Loucy (cell line): ENCODE results near the gene C19orf85.

ENCODE experiments used
- H2AFZ ChIP-seq: fragments of 200-600 bp; sonication (generic); 2 replicates; pipeline ENCODE4 v1.6.0; 2016; ENCODE audit warnings: antibody characterized with exemption, mild to moderate bottlenecking, low read length, moderate library complexity
- H3F3A ChIP-seq: fragments of 200-600 bp; 2 replicates; pipeline ENCODE4 v1.6.0; 2016; ENCODE audit warnings: antibody characterized with exemption, low read depth, mild to moderate bottlenecking
- H3K27me3 ChIP-seq: fragments of 200-600 bp; sonication (generic); 2 replicates; pipeline ENCODE4 v1.6.1; 2014; ENCODE audit warnings: low read length, mild to moderate bottlenecking; ENCODE audit not compliant: insufficient read depth, poor library complexity, severe bottlenecking
- H3K36me3 ChIP-seq: fragments of 200-600 bp; sonication (generic); 2 replicates; pipeline ENCODE4 v1.6.1; 2016; ENCODE audit warnings: low read length; ENCODE audit not compliant: insufficient read depth
- H3K4me1 ChIP-seq: fragments of 200-600 bp; sonication (generic); 2 replicates; pipeline ENCODE4 v1.5.1; 2014; ENCODE audit warnings: low read length, mild to moderate bottlenecking; ENCODE audit not compliant: insufficient read depth, poor library complexity, severe bottlenecking
- H3K4me2 ChIP-seq: fragments of 200-600 bp; sonication (generic); 2 replicates; pipeline ENCODE4 v1.6.0; 2014; ENCODE audit warnings: antibody characterized with exemption, low read length, low read depth, mild to moderate bottlenecking; ENCODE audit not compliant: poor library complexity, severe bottlenecking
- H3K4me3 ChIP-seq: fragments of 200-600 bp; sonication (generic); 2 replicates; pipeline ENCODE4 v1.5.1; 2014; ENCODE audit warnings: low read length, mild to moderate bottlenecking, mixed read lengths; ENCODE audit not compliant: poor library complexity, severe bottlenecking
- H3K79me2 ChIP-seq: fragments of 200-600 bp; sonication (generic); 2 replicates; pipeline ENCODE4 v1.6.1; 2014; ENCODE audit warnings: low read length; ENCODE audit not compliant: insufficient read depth
- H3K9ac ChIP-seq: fragments of 200-600 bp; sonication (generic); 2 replicates; pipeline ENCODE4 v1.6.0; 2014; ENCODE audit warnings: mild to moderate bottlenecking, low read depth, low read length, moderate library complexity; ENCODE audit not compliant: poor library complexity, severe bottlenecking
- H3K9me2 ChIP-seq: fragments of 200-600 bp; sonication (generic); replicated peaks from 2 replicates; pipeline ENCODE4 v1.6.1; 2016; ENCODE audit warnings: low read depth, low read length, mixed read lengths
- H3K9me3 ChIP-seq: fragments of 200-600 bp; sonication (generic); 2 replicates; pipeline ENCODE4 v1.6.1; 2014; ENCODE audit warnings: mild to moderate bottlenecking, antibody characterized with exemption, low read length, low read depth; ENCODE audit not compliant: insufficient read depth
- H4K20me1 ChIP-seq: fragments of 200-600 bp; sonication (generic); 2 replicates; pipeline ENCODE4 v1.6.0; 2014; ENCODE audit warnings: antibody characterized with exemption, low read length, mild to moderate bottlenecking; ENCODE audit not compliant: insufficient read depth, poor library complexity, severe bottlenecking
- EZH2phosphoT487 ChIP-seq: fragments of 200-600 bp; IDR thresholded peaks from 2 replicates; pipeline ENCODE4 v1.6.1; 2018; ENCODE audit warnings: antibody characterized with exemption, mild to moderate bottlenecking, moderate library complexity, borderline replicate concordance
- TF ChIP-seq, protein P1 (sequence below): fragments of 200-600 bp; sonication (generic); conservative IDR thresholded peaks from 2 replicates; pipeline ENCODE4 v1.5.1; 2014; ENCODE audit warnings: mild to moderate bottlenecking, antibody characterized with exemption, low read length

The C19orf85 gene

DNA sequence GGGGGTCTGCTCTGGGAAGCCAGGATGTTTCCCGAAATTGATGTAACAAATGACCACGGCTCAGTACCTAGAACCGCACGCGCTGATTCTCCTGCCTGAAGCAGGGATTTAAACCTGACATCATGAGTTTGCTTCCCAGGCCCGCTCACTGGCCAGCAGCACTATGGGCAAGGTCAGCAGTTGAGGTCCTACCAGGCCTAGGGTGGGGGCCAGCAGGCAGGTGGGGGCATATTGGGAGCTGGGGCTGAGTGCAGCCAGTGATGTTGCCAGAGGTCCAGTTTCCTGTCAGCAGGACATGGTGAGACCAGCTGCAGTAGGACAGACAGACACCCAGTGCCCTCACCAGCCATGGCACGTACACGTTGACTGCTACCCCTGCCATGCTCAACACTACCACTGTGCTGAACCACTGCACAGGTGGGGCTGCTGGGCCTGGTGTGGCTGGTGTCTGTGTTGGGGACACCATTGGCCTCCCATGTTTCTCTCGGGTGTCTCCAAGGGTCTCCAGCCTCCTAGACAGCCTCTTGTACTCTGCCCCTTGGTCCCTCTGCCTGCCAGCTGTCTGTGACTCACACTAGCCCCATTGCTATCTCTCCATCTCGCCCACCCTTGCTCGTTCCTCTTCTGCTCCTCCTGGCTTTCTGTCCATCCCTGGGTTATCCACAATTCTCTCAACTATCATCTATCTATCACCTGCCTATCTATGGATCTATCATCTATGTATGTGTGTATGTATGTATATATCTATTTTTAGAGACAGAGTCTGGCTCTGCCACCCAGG, 1.1 kb upstream of the C19orf85 start:
- no peak overlapping the region for H3K4me2 ChIP-seq

DNA sequence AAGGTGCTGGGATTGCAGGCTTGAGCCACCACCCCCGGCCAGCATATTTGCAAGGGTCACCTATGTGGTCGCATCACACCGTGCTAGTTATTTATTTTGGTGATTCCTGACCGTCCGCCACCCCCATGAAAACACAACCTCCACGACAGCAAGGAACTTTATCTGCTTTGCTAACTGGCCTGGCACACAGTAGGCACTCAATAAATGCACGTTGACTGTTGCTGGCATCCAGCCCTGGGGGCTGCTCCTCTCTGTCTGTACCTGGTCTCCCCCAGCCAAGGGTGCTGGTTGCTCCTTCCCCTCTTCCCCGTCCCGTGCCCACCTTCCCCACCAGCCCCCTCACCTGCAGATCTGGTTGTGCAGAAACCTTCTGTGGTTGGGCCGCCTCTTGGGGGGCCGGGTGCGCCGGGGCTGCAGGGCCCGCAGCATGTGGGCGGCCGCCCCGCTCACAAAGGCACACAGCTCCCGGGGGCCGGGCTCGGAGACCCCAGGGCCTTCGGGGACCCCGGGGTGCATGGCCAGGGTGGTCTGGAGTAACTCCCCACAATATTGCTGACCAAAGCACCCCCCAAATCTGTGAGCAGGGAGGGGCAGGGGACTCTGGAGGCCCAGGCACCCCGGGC, 401 bp downstream of the C19orf85 start:
- H3K4me3 ChIP-seq = no peak overlapping the region
- H3F3A ChIP-seq = 0 out of 2 replicates have a peak, but pooled peaks cover 3% of the 10 kb centered on the region
- no peak overlapping the region for H3K9ac ChIP-seq
- H4K20me1 ChIP-seq = peaks cover 12% of the 10 kb centered on the region
- no peak overlapping the region for H3K4me2 ChIP-seq
- H3K79me2 ChIP-seq = peaks cover 19% of the 10 kb centered on the region
- peaks cover 3% of the 10 kb centered on the region for H3K27me3 ChIP-seq
- H2AFZ ChIP-seq = no peak overlapping the region
- no peaks in the 10 kb centered on the region for H3K36me3 ChIP-seq
- TF ChIP-seq EZH2phosphoT487 = no peak
- TF ChIP-seq, protein P1, sequence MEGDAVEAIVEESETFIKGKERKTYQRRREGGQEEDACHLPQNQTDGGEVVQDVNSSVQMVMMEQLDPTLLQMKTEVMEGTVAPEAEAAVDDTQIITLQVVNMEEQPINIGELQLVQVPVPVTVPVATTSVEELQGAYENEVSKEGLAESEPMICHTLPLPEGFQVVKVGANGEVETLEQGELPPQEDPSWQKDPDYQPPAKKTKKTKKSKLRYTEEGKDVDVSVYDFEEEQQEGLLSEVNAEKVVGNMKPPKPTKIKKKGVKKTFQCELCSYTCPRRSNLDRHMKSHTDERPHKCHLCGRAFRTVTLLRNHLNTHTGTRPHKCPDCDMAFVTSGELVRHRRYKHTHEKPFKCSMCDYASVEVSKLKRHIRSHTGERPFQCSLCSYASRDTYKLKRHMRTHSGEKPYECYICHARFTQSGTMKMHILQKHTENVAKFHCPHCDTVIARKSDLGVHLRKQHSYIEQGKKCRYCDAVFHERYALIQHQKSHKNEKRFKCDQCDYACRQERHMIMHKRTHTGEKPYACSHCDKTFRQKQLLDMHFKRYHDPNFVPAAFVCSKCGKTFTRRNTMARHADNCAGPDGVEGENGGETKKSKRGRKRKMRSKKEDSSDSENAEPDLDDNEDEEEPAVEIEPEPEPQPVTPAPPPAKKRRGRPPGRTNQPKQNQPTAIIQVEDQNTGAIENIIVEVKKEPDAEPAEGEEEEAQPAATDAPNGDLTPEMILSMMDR = no peak
- no peaks in the 10 kb centered on the region for H3K9me3 ChIP-seq
- H3K4me1 ChIP-seq = peaks cover 26% of the 10 kb centered on the region
- no peaks in the 10 kb centered on the region for H3K9me2 ChIP-seq

More for the DNA sequence above, 1.1 kb upstream of the C19orf85 start:
- H3K9ac ChIP-seq = no peak overlapping the region
- no peaks in the 10 kb centered on the region for H3F3A ChIP-seq
- H3K27me3 ChIP-seq = peaks cover 3% of the 10 kb centered on the region
- no peak overlapping the region for H3K4me3 ChIP-seq
- H3K36me3 ChIP-seq = no peaks in the 10 kb centered on the region
- H3K79me2 ChIP-seq = peaks cover 7% of the 10 kb centered on the region
- H3K9me3 ChIP-seq = no peaks in the 10 kb centered on the region
- H4K20me1 ChIP-seq = peaks cover 2% of the 10 kb centered on the region
- no peak overlapping the region for H2AFZ ChIP-seq
- no peaks in the 10 kb centered on the region for H3K9me2 ChIP-seq
- peaks cover 11% of the 10 kb centered on the region for H3K4me1 ChIP-seq
- no peak for TF ChIP-seq EZH2phosphoT487
- TF ChIP-seq, protein P1 = no peak

DNA sequence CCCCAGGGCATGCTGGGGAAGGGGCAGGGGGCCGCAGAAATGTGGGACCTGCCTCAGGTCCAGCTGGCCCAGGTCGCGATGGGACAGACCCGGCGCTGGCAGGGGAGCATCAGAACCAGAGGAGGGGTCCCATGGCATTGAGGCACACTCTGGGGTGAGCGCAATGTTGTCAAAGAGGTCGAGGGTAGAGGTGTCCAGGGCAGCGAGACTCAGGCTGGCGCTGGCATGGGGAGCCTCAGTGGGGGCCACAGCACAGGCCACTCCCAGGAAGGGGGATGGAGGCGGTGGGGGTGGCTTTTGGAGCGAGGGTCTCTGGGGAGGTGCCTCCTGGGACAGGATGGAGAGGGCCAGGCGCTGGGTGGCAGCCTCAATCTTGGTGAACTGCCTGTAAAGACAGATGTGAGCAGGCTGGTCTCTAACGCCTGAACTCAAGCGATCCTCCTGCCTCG, 944 bp downstream of the C19orf85 start:
- Histone ChIP-seq H2AFZ (no peak overlapping the region), H3K79me2 (peaks cover 19% of the 10 kb centered on the region), H3K9ac (no peak overlapping the region), H3K27me3 (peaks cover 3% of the 10 kb centered on the region), H3K9me2 (no peaks in the 10 kb centered on the region), H3K4me1 (peaks cover 28% of the 10 kb centered on the region), H3K36me3 (no peaks in the 10 kb centered on the region), H4K20me1 (peaks cover 13% of the 10 kb centered on the region), H3K9me3 (no peaks in the 10 kb centered on the region), H3K4me3 (no peak overlapping the region), H3F3A (0 out of 2 replicates have a peak, but pooled peaks cover 3% of the 10 kb centered on the region), H3K4me2 (no peak overlapping the region)
- TF ChIP-seq EZH2phosphoT487 = no peak
- TF ChIP-seq, protein P1 = no peak
